SK-N-SH treated with all-trans-retinoic acid at 6 μM for 48 hours (cell line): ENCODE results near the gene NSMF.

Experiments used
- ATAC-seq: fragments of 200-7000 bp; cut with Tn5 transposase; 3 replicates; pipeline ENCODE4 v1.9.1; 2020; ENCODE audit warnings: mild to moderate bottlenecking, moderate library complexity
- ARNTL ChIP-seq: fragments of 450-650 bp; formaldehyde crosslinking; IDR thresholded peaks from 2 replicates; pipeline ENCODE4 v1.5.0; 2020; ENCODE audit warnings: low read depth, mild to moderate bottlenecking, moderate library complexity, borderline replicate concordance
- BACH2 ChIP-seq: fragments of 250-450 bp; sonication (Bioruptor Pico); IDR thresholded peaks from 2 replicates; pipeline ENCODE4 v1.9.0; 2021; ENCODE audit warnings: mild to moderate bottlenecking, borderline replicate concordance
- CSDC2 ChIP-seq: fragments of 250-450 bp; sonication (Bioruptor Pico); IDR thresholded peaks from 2 replicates; pipeline ENCODE4 v1.5.0; 2020; ENCODE audit warnings: mild to moderate bottlenecking, moderate library complexity
- CSRNP3 ChIP-seq: fragments of 250-450 bp; sonication (Bioruptor Pico); IDR thresholded peaks from 2 replicates; pipeline ENCODE4 v1.5.1; 2021; ENCODE audit warnings: mild to moderate bottlenecking, moderate library complexity
- ESRRG ChIP-seq: fragments of 250-450 bp; sonication (Bioruptor Pico); IDR thresholded peaks from 2 replicates; pipeline ENCODE4 v1.6.1; 2021; ENCODE audit warnings: mild to moderate bottlenecking
- GLIS3 ChIP-seq: fragments of 250-450 bp; sonication (Bioruptor Pico); IDR thresholded peaks from 2 replicates; pipeline ENCODE4 v1.5.0; 2020; ENCODE audit warnings: mild to moderate bottlenecking, moderate library complexity
- ISL1 ChIP-seq: fragments of 250-450 bp; sonication (Bioruptor Pico); IDR thresholded peaks from 2 replicates; pipeline ENCODE4 v2.1.2; 2022; ENCODE audit warnings: mild to moderate bottlenecking, moderate library complexity
- OSR1 ChIP-seq: fragments of 250-450 bp; sonication (Bioruptor Pico); IDR thresholded peaks from 2 replicates; pipeline ENCODE4 v1.8.0; 2022; ENCODE audit warnings: moderate library complexity, mild to moderate bottlenecking, inconsistent platforms
- POU6F1 ChIP-seq: fragments of 250-450 bp; sonication (Bioruptor Pico); IDR thresholded peaks from 2 replicates; pipeline ENCODE4 v1.8.0; 2021; ENCODE audit warnings: low read depth, mild to moderate bottlenecking, moderate library complexity, borderline replicate concordance
- RARB ChIP-seq: fragments of 250-450 bp; sonication (Bioruptor Pico); IDR thresholded peaks from 2 replicates; pipeline ENCODE4 v1.8.0; 2021; ENCODE audit warnings: mild to moderate bottlenecking, moderate library complexity
- SNAI2 ChIP-seq: fragments of 250-450 bp; sonication (Bioruptor Pico); IDR thresholded peaks from 2 replicates; pipeline ENCODE4 v1.5.0; 2020; ENCODE audit warnings: mild to moderate bottlenecking, moderate library complexity
- TOX ChIP-seq: fragments of 250-450 bp; sonication (Bioruptor Pico); IDR thresholded peaks from 2 replicates; pipeline ENCODE4 v1.8.0; 2021; ENCODE audit warnings: mild to moderate bottlenecking, moderate library complexity, borderline replicate concordance
- TSHZ2 ChIP-seq: fragments of 250-450 bp; sonication (Bioruptor Pico); IDR thresholded peaks from 2 replicates; pipeline ENCODE4 v1.5.0; 2020; ENCODE audit warnings: mild to moderate bottlenecking, moderate library complexity
- ZC3H10 ChIP-seq: fragments of 250-450 bp; sonication (Bioruptor Pico); IDR thresholded peaks from 2 replicates; pipeline ENCODE4 v1.5.1; 2021; ENCODE audit warnings: mild to moderate bottlenecking, moderate library complexity
- ZFP3 ChIP-seq: fragments of 250-450 bp; sonication (Bioruptor Pico); IDR thresholded peaks from 2 replicates; pipeline ENCODE4 v1.5.0; 2020; ENCODE audit warnings: mild to moderate bottlenecking, moderate library complexity
- ZFP30 ChIP-seq: fragments of 450-650 bp; formaldehyde crosslinking; IDR thresholded peaks from 2 replicates; pipeline ENCODE4 v1.5.0; 2022; ENCODE audit warnings: mild to moderate bottlenecking, moderate library complexity
- ZNF565 ChIP-seq: fragments of 450-650 bp; formaldehyde crosslinking; conservative IDR thresholded peaks from 2 replicates; pipeline ENCODE4 v1.5.0; 2020; ENCODE audit warnings: low read depth, mild to moderate bottlenecking, moderate library complexity
- ZNF70 ChIP-seq: fragments of 450-650 bp; formaldehyde crosslinking; IDR thresholded peaks from 2 replicates; pipeline ENCODE4 v1.5.0; 2020; ENCODE audit warnings: mild to moderate bottlenecking, moderate library complexity
- ZNF8 ChIP-seq: fragments of 450-650 bp; formaldehyde crosslinking; IDR thresholded peaks from 2 replicates; pipeline ENCODE4 v1.5.0; 2020; ENCODE audit warnings: mild to moderate bottlenecking, moderate library complexity

Gene NSMF

GRCh38 chr9:137504432-137504777, 45.3 kb upstream of the NSMF start (continued):
- TF ChIP-seq POU6F1 (no peak), GLIS3 (CRISPR knock-in tag) (no peak)

- TF ChIP-seq ZFP3 (CRISPR knock-in tag), result no peak
- no peak for TF ChIP-seq ISL1 (CRISPR knock-in tag)
- no peak for TF ChIP-seq POU6F1
- no peak for TF ChIP-seq CSRNP3 (CRISPR knock-in tag)
- TF ChIP-seq RARB (CRISPR knock-in tag), result no peak
- TF ChIP-seq ZC3H10 (CRISPR knock-in tag), result no peak
- no peak for TF ChIP-seq OSR1 (CRISPR knock-in tag)
- TF ChIP-seq ZNF70 (CRISPR knock-in tag), result no peak
- no peak for TF ChIP-seq ESRRG
- no peak for TF ChIP-seq GLIS3 (CRISPR knock-in tag)
- TF ChIP-seq ZNF8 (CRISPR knock-in tag), result no peak
- TF ChIP-seq CSDC2 (CRISPR knock-in tag), result no peak
- TF ChIP-seq ZNF565 (CRISPR knock-in tag), result no peak
- TF ChIP-seq, all 23 proteins: peak for 0
- ATAC-seq, result peak; percentile 32; the same call in 2 of the 3 replicates
Measured at GRCh38 chr9:137502008-137502911, 43.1 kb upstream of the NSMF start.

GRCh38 chr9:137501457-137501856, 42.3 kb upstream of the NSMF start:
- no peak for ATAC-seq

More at GRCh38 chr9:137501457-137501856, 42.3 kb upstream of the NSMF start:
- TF ChIP-seq TOX (no peak), ZFP30 (CRISPR knock-in tag) (no peak), ZC3H10 (CRISPR knock-in tag) (no peak), TSHZ2 (CRISPR knock-in tag) (no peak), CSDC2 (CRISPR knock-in tag) (no peak), SNAI2 (CRISPR knock-in tag) (no peak), ZNF565 (CRISPR knock-in tag) (no peak), RARB (CRISPR knock-in tag) (no peak), ISL1 (CRISPR knock-in tag) (no peak), BACH2 (CRISPR knock-in tag) (no peak), GLIS3 (CRISPR knock-in tag) (no peak), ZNF70 (CRISPR knock-in tag) (no peak), OSR1 (CRISPR knock-in tag) (no peak), CSRNP3 (CRISPR knock-in tag) (no peak), ZNF8 (CRISPR knock-in tag) (no peak), ZFP3 (CRISPR knock-in tag) (no peak), POU6F1 (no peak), ARNTL (no peak)
- TF ChIP-seq, all 23 proteins: peak for 0
